ENCODE measurements around the gene IDH3B.

The IDH3B gene

GRCh38 chr20:2610941-2611720 is 52.9 kb downstream of the IDH3B start:
- DNase-seq: no peak

- no peak for DNase-seq
These were observed 53.7 kb downstream of the IDH3B start for GRCh38 chr20:2610326-2610725.

Measured in Kasumi-1 (cell line).